Endothelial cell of umbilical vein (primary cell): ENCODE data around the gene DEK. TPM values are rescaled to one million over a fixed set of nuclear protein-coding genes. Genes with fewer than 3 reads are reported as not detected.

Experiments used
- BruUV-seq: library from RNA; stranded (reverse); fragments of 400-500 nt; replicated peaks from 2 replicates; lab custom pipeline; 2021; lab: Mats Ljungman, UMichigan
- CTCF ChIA-PET: fragments of 300-600, 350-600 bp; sonication (Branson Sonifier 250); formaldehyde crosslinking; loops from one replicate; lab custom pipeline; 2021; ENCODE audit warnings: antibody characterized with exemption, inconsistent platforms; lab: Charles Lee
- POLR2A ChIA-PET: fragments of 300-600, 350-600 bp; sonication (Branson Sonifier 250); formaldehyde crosslinking; loops from one replicate; lab custom pipeline; 2021; ENCODE audit warnings: antibody characterized with exemption, inconsistent platforms; lab: Charles Lee
- DNase-seq: peaks from one replicate; pipeline ENCODE4 v3.0.0-alpha.2; 2011; ENCODE audit warnings: low read depth, low spot score
- FAIRE-seq: peaks from 2 replicates; lab custom pipeline; 2011; peaks lifted over from hg19 to GRCh38; lab: Jason Lieb, UNC
- H2AFZ ChIP-seq: 2 replicates; pipeline ENCODE4 v1.6.0; 2012; ENCODE audit warnings: low read depth, low read length, control low read depth, inconsistent platforms
- H3K27ac ChIP-seq: 2 replicates; pipeline ENCODE4 v1.5.1; 2011; ENCODE audit warnings: low read depth, mild to moderate bottlenecking, control low read depth, low read length, moderate library complexity; ENCODE audit not compliant: insufficient read depth
- H3K27me3 ChIP-seq, 2 experiments: 2 replicates each; pipeline versions ENCODE4 v1.6.0 to v1.6.1; 2011; ENCODE audit warnings: low read length in 2 of 2, mixed read lengths in 1 of 2; ENCODE audit not compliant: control insufficient read depth in 2 of 2, insufficient read depth in 2 of 2
- H3K36me3 ChIP-seq, 2 experiments: 2 replicates in 1 of 2; 3 replicates in 1 of 2; pipeline ENCODE4 v1.5.1; 2011; ENCODE audit warnings: low read length in 2 of 2, mild to moderate bottlenecking in 1 of 2, moderate library complexity in 1 of 2; ENCODE audit not compliant: control insufficient read depth in 2 of 2, insufficient read depth in 2 of 2; ENCODE audit errors: extremely low read depth in 1 of 2
- H3K4me1 ChIP-seq: 3 replicates; pipeline ENCODE4 v1.5.1; 2011; ENCODE audit warnings: mild to moderate bottlenecking, low read length; ENCODE audit not compliant: control insufficient read depth, insufficient read depth; ENCODE audit errors: extremely low read depth
- H3K4me2 ChIP-seq: 2 replicates; pipeline ENCODE4 v1.6.1; 2011; ENCODE audit warnings: low read length, control low read depth, mixed read lengths; ENCODE audit not compliant: insufficient read depth
- H3K4me3 ChIP-seq, 3 experiments: fragments of 200-600 bp in 1 of 3; sonication (generic), shearing (Covaris generic) in 1 of 3; replicated peaks in 1 of 3; 2 replicates each; pipeline ENCODE4 v1.5.1; 2011 to 2016; ENCODE audit warnings: control low read depth in 3 of 3, low read length in 3 of 3, mild to moderate bottlenecking in 2 of 3, inconsistent platforms in 1 of 3, low read depth in 1 of 3, moderate library complexity in 1 of 3; ENCODE audit not compliant: insufficient read depth in 1 of 3
- H3K79me2 ChIP-seq: 2 replicates; pipeline ENCODE4 v1.6.0; 2012; ENCODE audit warnings: low read length, inconsistent platforms; ENCODE audit not compliant: control insufficient read depth, insufficient read depth
- H3K9ac ChIP-seq: replicated peaks from 2 replicates; pipeline ENCODE3; 2011; ENCODE audit warnings: low read length, control low read depth; ENCODE audit not compliant: insufficient read depth; ENCODE audit errors: extremely low read depth
- H3K9me1 ChIP-seq: replicated peaks from 3 replicates; pipeline ENCODE4 v1.6.0; 2011; ENCODE audit warnings: mild to moderate bottlenecking, low read length; ENCODE audit not compliant: control insufficient read depth, insufficient read depth; ENCODE audit errors: extremely low read depth
- H3K9me3 ChIP-seq: replicated peaks from 2 replicates; pipeline ENCODE4 v1.5.1; 2012; ENCODE audit warnings: low read length, inconsistent platforms; ENCODE audit not compliant: control insufficient read depth, insufficient read depth
- H4K20me1 ChIP-seq: replicated peaks from 2 replicates; pipeline ENCODE3; 2011; ENCODE audit warnings: mild to moderate bottlenecking, low read length; ENCODE audit not compliant: control insufficient read depth, insufficient read depth; ENCODE audit errors: extremely low read depth
- EZH2 ChIP-seq: IDR thresholded peaks from 2 replicates; pipeline ENCODE4 v1.6.1; 2012; ENCODE audit warnings: borderline replicate concordance, low read depth, mild to moderate bottlenecking, moderate library complexity, low read length, inconsistent platforms; ENCODE audit not compliant: severe bottlenecking
- FOS ChIP-seq: IDR thresholded peaks from 2 replicates; pipeline ENCODE4 v1.6.1; 2011; ENCODE audit warnings: mild to moderate bottlenecking, low read length, moderate library complexity, borderline replicate concordance; ENCODE audit not compliant: insufficient read depth
- GATA2 ChIP-seq: IDR thresholded peaks from 2 replicates; pipeline ENCODE4 v1.7.0; 2011; ENCODE audit warnings: low read depth, mild to moderate bottlenecking, moderate library complexity, mixed read lengths, low read length; ENCODE audit not compliant: insufficient read length, insufficient read depth
- JUN ChIP-seq: IDR thresholded peaks from 2 replicates; pipeline ENCODE4 v1.6.1; 2011; ENCODE audit warnings: borderline replicate concordance, low read depth; ENCODE audit not compliant: insufficient read length, insufficient read depth
- MYC ChIP-seq: IDR thresholded peaks from one replicate; pipeline ENCODE4 v1.6.1; 2011; ENCODE audit warnings: mild to moderate bottlenecking, low read depth, low read length
- POLR2A ChIP-seq: IDR thresholded peaks from 2 replicates; pipeline ENCODE4 v1.6.1; 2012; ENCODE audit warnings: low read depth, mild to moderate bottlenecking, control low read depth, low read length
- POLR2AphosphoS5 ChIP-seq: IDR thresholded peaks from 2 replicates; pipeline ENCODE4 v1.6.1; 2012; ENCODE audit warnings: low read depth, mild to moderate bottlenecking, control low read depth, low read length, moderate library complexity; ENCODE audit not compliant: insufficient read depth
- dilution Hi-C: fragments of 300-500 bp; cut with MboI; formaldehyde crosslinking; loops from one replicate; pipeline ENCODE4 v1.15.0; 2019; ENCODE audit warnings: low sequenced_read_pairs; ENCODE audit not compliant: extremely low pct_ligation_motif_present
- intact Hi-C: fragments of 100-400 bp; cut with micrococcal nuclease; formaldehyde crosslinking; loops from one replicate; pipeline ENCODE4 v1.10.0; 2022
- polyA plus RNA-seq, 4 experiments: library from polyadenylated mRNA; depleted of rRNA in 3 of 4; stranded (reverse) in 3 of 4; unstranded in 1 of 4; fragments of >200 nt; gene quantifications; 2 replicates each; pipeline versions ENCODE4 v1.2.1 to v1.2.3, GENCODE V29; 2011 to 2012; ENCODE audit warnings: missing spikeins in 1 of 4
- total RNA-seq: library from RNA; stranded (reverse); gene quantifications from 2 replicates; pipeline ENCODE4 v1.2.3, GENCODE V29; 2021
- TF ChIP-seq, protein P1 (sequence below): IDR thresholded peaks from 2 replicates; pipeline ENCODE4 v1.6.1; 2011; ENCODE audit not compliant: insufficient read depth, insufficient read length
- TF ChIP-seq, protein P2 (sequence below), 2 donors: IDR thresholded peaks; 1 replicate in 1 of 2; 2 replicates in 1 of 2; pipeline ENCODE4 v1.5.1; 2011; ENCODE audit warnings: low read length in 2 of 2, mild to moderate bottlenecking in 2 of 2, moderate library complexity in 2 of 2, control low read depth in 1 of 2, inconsistent platforms in 1 of 2, low read depth in 1 of 2; ENCODE audit not compliant: insufficient read depth in 1 of 2; ENCODE audit errors: extremely low read depth in 1 of 2

DEK gene
- total and polyA plus RNA-seq, 2 donors (not counting 3 experiments of a cell fraction or from before 2014, with no cell fraction given) = 19.0 to 120 TPM

DNA sequence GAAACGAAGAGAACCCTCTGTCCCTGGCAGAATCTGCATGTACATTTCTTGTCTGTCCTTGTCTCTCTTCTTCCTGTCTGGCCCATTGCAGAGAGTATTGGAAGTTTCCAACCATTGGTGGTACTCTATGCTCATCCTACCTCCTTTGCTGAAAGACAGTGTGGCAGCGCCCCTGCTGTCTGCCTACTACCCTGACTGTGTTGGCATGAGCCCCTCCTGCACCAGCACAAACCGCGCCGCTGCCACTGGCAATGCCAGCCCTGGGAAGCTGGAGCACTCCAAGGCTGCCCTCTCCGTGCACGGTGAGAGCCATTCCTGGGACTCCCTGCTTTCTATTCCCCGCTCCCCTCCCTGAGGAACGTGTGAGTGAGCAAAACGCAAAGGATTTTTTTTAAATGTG, 76.6 kb downstream of the DEK start:
- no peak overlapping the region for H3K4me2 ChIP-seq
- dilution Hi-C loops (no loop called here), intact Hi-C loops (no loop called here)
- H4K20me1 ChIP-seq = no peaks in the 10 kb centered on the region
- BruUV-seq = no TSS peak
- no peaks in the 10 kb centered on the region for H3K79me2 ChIP-seq
- no peaks in the 10 kb centered on the region for H3K4me1 ChIP-seq
- H3K9ac ChIP-seq = no peak overlapping the region
- no peaks in the 10 kb centered on the region for H3K9me1 ChIP-seq
- no peaks in the 10 kb centered on the region for H3K36me3 ChIP-seq
- H3K4me3 ChIP-seq = no peak overlapping the region
- H3K27ac ChIP-seq = no peak overlapping the region
- H2AFZ ChIP-seq = no peak overlapping the region
- no peaks in the 10 kb centered on the region for H3K9me3 ChIP-seq
- POLR2A ChIA-PET = no interaction called here
- CTCF ChIA-PET = no interaction called here
- DNase-seq = no peak
- no peak for FAIRE-seq
- no peak for TF ChIP-seq EZH2
- no peak for TF ChIP-seq POLR2AphosphoS5
- TF ChIP-seq MYC = no peak
- no peak for TF ChIP-seq FOS
- TF ChIP-seq GATA2 = no peak
- no peak for TF ChIP-seq JUN
- TF ChIP-seq, protein P1, sequence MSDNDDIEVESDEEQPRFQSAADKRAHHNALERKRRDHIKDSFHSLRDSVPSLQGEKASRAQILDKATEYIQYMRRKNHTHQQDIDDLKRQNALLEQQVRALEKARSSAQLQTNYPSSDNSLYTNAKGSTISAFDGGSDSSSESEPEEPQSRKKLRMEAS = no peak
- TF ChIP-seq, protein P2, sequence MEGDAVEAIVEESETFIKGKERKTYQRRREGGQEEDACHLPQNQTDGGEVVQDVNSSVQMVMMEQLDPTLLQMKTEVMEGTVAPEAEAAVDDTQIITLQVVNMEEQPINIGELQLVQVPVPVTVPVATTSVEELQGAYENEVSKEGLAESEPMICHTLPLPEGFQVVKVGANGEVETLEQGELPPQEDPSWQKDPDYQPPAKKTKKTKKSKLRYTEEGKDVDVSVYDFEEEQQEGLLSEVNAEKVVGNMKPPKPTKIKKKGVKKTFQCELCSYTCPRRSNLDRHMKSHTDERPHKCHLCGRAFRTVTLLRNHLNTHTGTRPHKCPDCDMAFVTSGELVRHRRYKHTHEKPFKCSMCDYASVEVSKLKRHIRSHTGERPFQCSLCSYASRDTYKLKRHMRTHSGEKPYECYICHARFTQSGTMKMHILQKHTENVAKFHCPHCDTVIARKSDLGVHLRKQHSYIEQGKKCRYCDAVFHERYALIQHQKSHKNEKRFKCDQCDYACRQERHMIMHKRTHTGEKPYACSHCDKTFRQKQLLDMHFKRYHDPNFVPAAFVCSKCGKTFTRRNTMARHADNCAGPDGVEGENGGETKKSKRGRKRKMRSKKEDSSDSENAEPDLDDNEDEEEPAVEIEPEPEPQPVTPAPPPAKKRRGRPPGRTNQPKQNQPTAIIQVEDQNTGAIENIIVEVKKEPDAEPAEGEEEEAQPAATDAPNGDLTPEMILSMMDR (IDR thresholded peaks at IDR 0.05; ENCODE audit: extremely low read depth in 1 of 2, insufficient read depth in 1 of 2, low read depth in 1 of 2, low read length in 2 of 2) = no peak
- TF ChIP-seq POLR2A = no peak
- no peaks in the 10 kb centered on the region for H3K27me3 ChIP-seq
